22Rv1 (cell line): ENCODE data around the gene TMC1.

Source experiments
- H3K27ac ChIP-seq: fragments of 450-650 bp; 2 replicates; pipeline ENCODE4 v1.5.1; 2017
- ZFX ChIP-seq: fragments of 450-650 bp; IDR thresholded peaks from 2 replicates; pipeline ENCODE4 v1.6.1; 2017; ENCODE audit warnings: antibody characterized with exemption, borderline replicate concordance
- TF ChIP-seq, protein P1 (sequence below): fragments of 450-650 bp; IDR thresholded peaks from 2 replicates; pipeline ENCODE4 v1.5.1; 2017; ENCODE audit warnings: mild to moderate bottlenecking

The TMC1 gene

DNA sequence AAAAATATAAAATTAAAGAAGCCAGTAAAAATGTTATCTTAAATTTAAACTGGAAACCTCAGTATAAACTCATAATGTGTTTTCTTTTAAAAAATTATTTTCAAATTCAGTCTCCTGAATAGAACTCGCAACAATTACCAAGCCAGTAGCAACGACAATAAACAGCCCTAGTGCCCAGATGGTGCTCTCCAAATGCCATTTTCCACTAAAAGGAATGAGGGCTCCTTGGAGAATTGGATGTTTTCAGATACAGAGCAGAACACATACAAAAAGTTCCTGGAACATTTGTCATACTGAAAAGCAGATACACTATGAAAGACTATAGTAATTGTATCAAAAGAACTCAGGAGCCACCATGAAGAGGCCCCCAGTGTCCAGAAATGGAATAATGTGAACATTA lies 97.4 kb downstream of the TMC1 start:
- TF ChIP-seq, protein P1, sequence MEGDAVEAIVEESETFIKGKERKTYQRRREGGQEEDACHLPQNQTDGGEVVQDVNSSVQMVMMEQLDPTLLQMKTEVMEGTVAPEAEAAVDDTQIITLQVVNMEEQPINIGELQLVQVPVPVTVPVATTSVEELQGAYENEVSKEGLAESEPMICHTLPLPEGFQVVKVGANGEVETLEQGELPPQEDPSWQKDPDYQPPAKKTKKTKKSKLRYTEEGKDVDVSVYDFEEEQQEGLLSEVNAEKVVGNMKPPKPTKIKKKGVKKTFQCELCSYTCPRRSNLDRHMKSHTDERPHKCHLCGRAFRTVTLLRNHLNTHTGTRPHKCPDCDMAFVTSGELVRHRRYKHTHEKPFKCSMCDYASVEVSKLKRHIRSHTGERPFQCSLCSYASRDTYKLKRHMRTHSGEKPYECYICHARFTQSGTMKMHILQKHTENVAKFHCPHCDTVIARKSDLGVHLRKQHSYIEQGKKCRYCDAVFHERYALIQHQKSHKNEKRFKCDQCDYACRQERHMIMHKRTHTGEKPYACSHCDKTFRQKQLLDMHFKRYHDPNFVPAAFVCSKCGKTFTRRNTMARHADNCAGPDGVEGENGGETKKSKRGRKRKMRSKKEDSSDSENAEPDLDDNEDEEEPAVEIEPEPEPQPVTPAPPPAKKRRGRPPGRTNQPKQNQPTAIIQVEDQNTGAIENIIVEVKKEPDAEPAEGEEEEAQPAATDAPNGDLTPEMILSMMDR, result no peak
- no peak for TF ChIP-seq ZFX
- no peak overlapping the region for H3K27ac ChIP-seq

DNA sequence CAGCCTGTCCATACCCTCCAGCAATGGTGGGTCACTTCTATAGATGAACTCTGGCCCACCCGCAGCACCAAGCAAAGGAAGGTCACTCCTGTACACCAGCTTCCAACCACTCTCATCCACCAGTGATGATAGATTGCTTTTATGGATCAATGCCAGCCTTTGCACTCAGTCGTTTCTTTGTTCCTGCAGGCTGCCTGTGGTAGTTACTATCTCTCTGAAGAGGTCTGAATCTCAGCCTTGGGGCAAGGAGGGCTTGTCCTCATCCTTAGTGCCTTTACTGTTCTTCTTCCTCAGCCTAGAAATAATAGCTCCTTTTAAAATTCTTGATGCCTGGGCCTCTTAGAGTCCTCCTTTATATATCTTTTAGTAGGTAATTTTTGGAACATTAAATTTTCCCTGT lies 100.8 kb downstream of the TMC1 start:
- TF ChIP-seq, protein P1, result no peak
- TF ChIP-seq ZFX, result no peak
- no peak overlapping the region for H3K27ac ChIP-seq

DNA sequence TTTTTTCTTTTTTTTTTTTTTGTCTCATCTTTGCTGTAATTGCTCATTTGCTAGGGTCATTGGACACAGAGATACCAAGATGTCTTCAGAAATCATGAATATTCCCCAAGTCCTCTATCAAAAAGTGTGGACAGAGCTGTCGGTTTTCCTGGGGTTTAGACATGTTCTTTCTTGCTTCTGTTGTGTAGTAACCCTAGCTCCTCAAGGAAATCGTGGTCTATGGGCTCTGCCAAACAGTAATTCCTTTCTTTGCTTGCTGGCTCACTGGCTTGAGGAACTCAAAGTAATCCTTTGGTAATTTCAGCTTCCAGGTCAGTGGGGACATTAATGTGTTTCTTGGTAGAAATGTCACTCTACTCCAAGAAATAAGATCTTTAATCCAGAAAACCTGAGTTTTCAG lies 101.7 kb downstream of the TMC1 start:
- no peak for TF ChIP-seq ZFX
- TF ChIP-seq, protein P1, result no peak
- H3K27ac ChIP-seq, result no peak overlapping the region

DNA sequence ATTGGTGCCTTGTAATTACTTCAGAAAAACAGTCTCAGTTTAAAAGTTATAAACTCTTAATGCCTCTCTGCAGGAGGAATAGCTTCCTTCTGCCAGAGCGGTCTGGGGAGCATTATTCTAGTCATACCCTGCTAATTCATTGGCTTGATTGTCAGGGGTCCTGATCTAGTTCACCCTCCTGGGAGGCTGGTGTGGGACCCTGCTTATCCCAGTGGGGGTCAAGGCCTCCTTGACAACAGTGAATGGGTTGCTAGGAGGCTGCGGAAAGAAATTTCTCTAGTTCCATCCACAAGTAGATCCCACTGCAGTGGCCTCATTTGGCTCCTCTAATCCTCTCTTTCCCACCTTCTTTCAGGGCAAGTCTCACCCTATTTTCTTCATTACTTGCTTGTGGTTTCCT lies 105.7 kb downstream of the TMC1 start:
- TF ChIP-seq, protein P1, result no peak
- TF ChIP-seq ZFX, result no peak
- no peak overlapping the region for H3K27ac ChIP-seq

DNA sequence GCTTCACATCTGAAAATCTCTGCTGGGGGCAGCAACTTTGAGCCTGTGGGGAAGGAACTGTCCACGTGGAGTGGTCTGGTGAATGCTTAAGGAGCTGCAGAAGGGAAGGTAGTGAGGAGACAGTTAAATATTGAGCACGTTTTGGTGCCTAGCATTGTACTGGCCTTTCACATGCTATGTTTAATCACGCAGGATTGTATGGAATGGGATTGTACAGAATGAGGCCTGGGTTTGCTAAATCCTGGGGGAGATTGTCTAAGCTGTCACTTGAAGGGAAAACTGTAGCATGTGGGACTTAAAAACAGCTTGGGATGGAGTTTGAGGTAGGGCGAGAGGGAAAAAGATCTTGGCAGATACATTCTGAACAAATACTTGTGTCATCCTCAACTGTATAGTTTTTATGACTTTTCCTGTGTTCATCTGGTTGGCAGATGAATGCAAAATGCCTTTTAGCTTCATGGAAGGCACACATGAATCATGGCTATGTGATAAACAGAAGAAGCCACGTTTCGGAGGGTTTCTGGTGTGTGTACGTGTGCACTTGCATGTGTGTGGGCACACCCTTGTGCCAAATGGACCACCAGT lies 106.6 kb downstream of the TMC1 start:
- no peak for TF ChIP-seq ZFX
- TF ChIP-seq, protein P1, result no peak
- H3K27ac ChIP-seq, result no peak overlapping the region

DNA sequence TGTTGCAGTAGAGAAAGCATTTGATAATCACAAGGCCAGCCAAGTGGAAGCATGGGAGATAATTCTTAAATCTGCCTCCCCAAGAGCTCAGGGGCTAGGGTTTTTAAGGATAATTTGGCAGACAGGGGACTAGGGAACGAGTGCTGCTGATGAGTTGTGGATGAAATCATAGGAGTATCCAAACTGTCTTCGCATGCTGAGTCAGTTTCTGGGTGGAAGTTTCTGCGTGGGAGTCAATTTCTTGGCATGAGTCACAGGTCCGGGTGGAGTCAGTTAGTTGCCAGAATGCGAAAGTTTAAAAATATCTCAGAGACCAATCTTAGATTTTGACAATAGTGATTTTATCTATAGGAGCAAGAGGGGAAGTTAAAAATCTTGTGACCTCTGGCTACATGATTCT lies 112.6 kb downstream of the TMC1 start:
- H3K27ac ChIP-seq, result no peak overlapping the region
- TF ChIP-seq ZFX, result no peak
- TF ChIP-seq, protein P1, result no peak

DNA sequence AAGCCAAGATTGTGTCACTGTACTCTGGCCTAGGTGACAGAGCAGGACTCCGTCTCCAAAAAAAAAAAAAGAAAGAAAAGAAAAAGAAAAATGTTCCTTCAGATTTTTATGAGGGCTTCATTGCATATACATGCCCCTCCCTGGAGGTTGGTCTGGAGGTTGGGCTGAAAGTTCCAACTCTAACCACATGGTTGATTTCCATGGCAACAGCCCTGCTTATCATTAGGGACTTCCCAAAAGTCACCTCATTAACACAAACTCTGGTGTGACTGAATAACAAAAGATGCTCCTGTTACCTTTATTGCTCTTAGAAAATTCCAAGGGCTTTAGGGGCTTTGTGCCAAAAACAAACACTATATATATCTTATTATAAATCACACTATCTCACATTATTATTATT lies 113.8 kb downstream of the TMC1 start:
- no peak for TF ChIP-seq ZFX
- H3K27ac ChIP-seq, result no peak overlapping the region

DNA sequence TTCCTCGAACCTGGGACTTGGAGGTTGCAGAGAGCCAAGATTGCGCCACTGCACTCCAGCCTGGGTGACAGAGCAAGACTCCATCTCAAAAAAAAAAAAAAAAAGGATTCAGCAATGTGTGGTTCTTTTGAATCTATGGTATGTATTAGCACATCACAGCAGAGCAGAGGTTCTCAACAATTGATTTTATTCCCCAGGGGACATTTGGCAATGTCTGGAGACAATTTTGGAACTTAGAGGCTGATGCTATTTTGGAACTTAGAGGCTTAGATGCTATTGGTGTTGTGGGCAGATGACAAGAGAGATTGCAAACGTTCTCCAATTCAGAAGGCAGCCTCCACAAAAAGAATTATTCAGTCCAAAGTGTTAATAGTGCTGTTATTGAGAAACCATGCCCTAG lies 115.2 kb downstream of the TMC1 start:
- TF ChIP-seq ZFX, result no peak
- TF ChIP-seq, protein P1, result no peak
- H3K27ac ChIP-seq, result no peak overlapping the region
